ENCODE measurements around the gene TMCC3.

DNA sequence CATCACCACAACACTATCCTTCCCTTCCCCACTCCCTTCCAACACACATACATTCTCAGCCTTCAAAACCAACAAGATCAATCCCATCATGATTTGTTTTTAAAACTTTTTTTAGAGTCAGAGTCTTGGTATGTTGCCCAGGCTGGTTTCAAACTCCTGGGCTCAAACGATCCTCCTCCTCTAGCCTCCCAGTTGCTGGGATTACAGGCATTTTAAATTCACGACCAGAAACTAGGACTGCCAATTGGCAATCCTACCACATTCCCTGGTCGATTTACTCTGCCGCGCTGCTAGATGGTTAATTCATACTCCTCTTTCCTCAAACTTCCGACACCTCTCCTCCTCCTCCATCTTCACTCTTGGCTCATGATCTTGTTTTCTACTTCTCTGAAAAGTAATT is 37.5 kb upstream of the TMCC3 start:
- TF ChIP-seq, protein P1, sequence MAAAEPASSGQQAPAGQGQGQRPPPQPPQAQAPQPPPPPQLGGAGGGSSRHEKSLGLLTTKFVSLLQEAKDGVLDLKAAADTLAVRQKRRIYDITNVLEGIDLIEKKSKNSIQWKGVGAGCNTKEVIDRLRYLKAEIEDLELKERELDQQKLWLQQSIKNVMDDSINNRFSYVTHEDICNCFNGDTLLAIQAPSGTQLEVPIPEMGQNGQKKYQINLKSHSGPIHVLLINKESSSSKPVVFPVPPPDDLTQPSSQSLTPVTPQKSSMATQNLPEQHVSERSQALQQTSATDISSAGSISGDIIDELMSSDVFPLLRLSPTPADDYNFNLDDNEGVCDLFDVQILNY (CRISPR knock-in tag; IDR thresholded peaks at IDR 0.05): no peak
- TF ChIP-seq, protein P2, sequence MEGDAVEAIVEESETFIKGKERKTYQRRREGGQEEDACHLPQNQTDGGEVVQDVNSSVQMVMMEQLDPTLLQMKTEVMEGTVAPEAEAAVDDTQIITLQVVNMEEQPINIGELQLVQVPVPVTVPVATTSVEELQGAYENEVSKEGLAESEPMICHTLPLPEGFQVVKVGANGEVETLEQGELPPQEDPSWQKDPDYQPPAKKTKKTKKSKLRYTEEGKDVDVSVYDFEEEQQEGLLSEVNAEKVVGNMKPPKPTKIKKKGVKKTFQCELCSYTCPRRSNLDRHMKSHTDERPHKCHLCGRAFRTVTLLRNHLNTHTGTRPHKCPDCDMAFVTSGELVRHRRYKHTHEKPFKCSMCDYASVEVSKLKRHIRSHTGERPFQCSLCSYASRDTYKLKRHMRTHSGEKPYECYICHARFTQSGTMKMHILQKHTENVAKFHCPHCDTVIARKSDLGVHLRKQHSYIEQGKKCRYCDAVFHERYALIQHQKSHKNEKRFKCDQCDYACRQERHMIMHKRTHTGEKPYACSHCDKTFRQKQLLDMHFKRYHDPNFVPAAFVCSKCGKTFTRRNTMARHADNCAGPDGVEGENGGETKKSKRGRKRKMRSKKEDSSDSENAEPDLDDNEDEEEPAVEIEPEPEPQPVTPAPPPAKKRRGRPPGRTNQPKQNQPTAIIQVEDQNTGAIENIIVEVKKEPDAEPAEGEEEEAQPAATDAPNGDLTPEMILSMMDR (IDR thresholded peaks at IDR 0.05): no peak
- TF ChIP-seq CREB1 (CRISPR knock-in tag; IDR thresholded peaks at IDR 0.05) (no peak), NR2C2 (CRISPR knock-in tag; IDR thresholded peaks at IDR 0.05) (no peak), RELA (CRISPR knock-in tag; IDR thresholded peaks at IDR 0.05; ENCODE audit: borderline replicate concordance) (no peak), GABPB1 (CRISPR knock-in tag; IDR thresholded peaks at IDR 0.05) (no peak), SOX15 (CRISPR knock-in tag; IDR thresholded peaks at IDR 0.05) (no peak), JUN (CRISPR knock-in tag; IDR thresholded peaks at IDR 0.05) (no peak), NR3C1 (CRISPR knock-in tag; conservative IDR thresholded peaks at IDR 0.05; ENCODE audit: low read depth) (no peak), NFYB (CRISPR knock-in tag; conservative IDR thresholded peaks at IDR 0.05; ENCODE audit: low read depth) (no peak)
- TF ChIP-seq, protein P3, sequence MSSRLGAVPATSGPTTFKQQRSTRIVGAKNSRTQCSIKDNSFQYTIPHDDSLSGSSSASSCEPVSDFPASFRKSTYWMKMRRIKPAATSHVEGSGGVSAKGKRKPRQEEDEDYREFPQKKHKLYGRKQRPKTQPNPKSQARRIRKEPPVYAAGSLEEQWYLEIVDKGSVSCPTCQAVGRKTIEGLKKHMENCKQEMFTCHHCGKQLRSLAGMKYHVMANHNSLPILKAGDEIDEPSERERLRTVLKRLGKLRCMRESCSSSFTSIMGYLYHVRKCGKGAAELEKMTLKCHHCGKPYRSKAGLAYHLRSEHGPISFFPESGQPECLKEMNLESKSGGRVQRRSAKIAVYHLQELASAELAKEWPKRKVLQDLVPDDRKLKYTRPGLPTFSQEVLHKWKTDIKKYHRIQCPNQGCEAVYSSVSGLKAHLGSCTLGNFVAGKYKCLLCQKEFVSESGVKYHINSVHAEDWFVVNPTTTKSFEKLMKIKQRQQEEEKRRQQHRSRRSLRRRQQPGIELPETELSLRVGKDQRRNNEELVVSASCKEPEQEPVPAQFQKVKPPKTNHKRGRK (CRISPR knock-in tag; IDR thresholded peaks at IDR 0.05; ENCODE audit: borderline replicate concordance): no peak
- TF ChIP-seq, protein P4, sequence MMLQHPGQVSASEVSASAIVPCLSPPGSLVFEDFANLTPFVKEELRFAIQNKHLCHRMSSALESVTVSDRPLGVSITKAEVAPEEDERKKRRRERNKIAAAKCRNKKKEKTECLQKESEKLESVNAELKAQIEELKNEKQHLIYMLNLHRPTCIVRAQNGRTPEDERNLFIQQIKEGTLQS (CRISPR knock-in tag; conservative IDR thresholded peaks at IDR 0.05): no peak
- TF ChIP-seq, protein P5, sequence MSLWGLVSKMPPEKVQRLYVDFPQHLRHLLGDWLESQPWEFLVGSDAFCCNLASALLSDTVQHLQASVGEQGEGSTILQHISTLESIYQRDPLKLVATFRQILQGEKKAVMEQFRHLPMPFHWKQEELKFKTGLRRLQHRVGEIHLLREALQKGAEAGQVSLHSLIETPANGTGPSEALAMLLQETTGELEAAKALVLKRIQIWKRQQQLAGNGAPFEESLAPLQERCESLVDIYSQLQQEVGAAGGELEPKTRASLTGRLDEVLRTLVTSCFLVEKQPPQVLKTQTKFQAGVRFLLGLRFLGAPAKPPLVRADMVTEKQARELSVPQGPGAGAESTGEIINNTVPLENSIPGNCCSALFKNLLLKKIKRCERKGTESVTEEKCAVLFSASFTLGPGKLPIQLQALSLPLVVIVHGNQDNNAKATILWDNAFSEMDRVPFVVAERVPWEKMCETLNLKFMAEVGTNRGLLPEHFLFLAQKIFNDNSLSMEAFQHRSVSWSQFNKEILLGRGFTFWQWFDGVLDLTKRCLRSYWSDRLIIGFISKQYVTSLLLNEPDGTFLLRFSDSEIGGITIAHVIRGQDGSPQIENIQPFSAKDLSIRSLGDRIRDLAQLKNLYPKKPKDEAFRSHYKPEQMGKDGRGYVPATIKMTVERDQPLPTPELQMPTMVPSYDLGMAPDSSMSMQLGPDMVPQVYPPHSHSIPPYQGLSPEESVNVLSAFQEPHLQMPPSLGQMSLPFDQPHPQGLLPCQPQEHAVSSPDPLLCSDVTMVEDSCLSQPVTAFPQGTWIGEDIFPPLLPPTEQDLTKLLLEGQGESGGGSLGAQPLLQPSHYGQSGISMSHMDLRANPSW (CRISPR knock-in tag; conservative IDR thresholded peaks at IDR 0.05; ENCODE audit: low read depth): no peak
